Urinary bladder (tissue), 4 donors: Measurements from ENCODE around the gene SYMPK. TPM values are rescaled to one million over a fixed set of nuclear protein-coding genes. Genes with fewer than 3 reads are reported as not detected.

Experiments used
- DNase-seq: peaks from one replicate; pipeline ENCODE4 v3.0.0-alpha.2; 2015; ENCODE audit errors: extremely low spot score
- H3K27ac ChIP-seq: one replicate; pipeline ENCODE4 v1.5.1; 2013; ENCODE audit warnings: low read depth, mild to moderate bottlenecking, moderate library complexity
- H3K36me3 ChIP-seq: one replicate; pipeline ENCODE4 v1.6.1; 2013; ENCODE audit warnings: mild to moderate bottlenecking, moderate library complexity; ENCODE audit not compliant: insufficient read depth
- H3K4me1 ChIP-seq: one replicate; pipeline ENCODE4 v1.6.1; 2013; ENCODE audit warnings: mild to moderate bottlenecking, moderate library complexity; ENCODE audit not compliant: insufficient read depth
- H3K4me3 ChIP-seq: one replicate; pipeline ENCODE4 v1.5.1; 2013; ENCODE audit warnings: low read depth, low read length
- WGBS: extraction: QIAGEN DNeasy Blood & Tissue Kit; methylation state at CpG from one replicate; pipeline ENCODE4 v1.1.7; 2013; 5-methylcytosine and 5-hydroxymethylcytosine counted together
- polyA plus RNA-seq: library from polyadenylated mRNA; stranded (reverse); fragments of 200-250 nt; gene quantifications from one replicate; pipeline ENCODE4 v1.2.3, GENCODE V29; 2013
- total RNA-seq: library from RNA; depleted of rRNA; stranded (reverse); fragments of >200 nt; gene quantifications from one replicate; pipeline ENCODE4 v1.2.3, GENCODE V29; 2014
- donor health status: healthy with polysubstance abuse.
- donor health status: healthy.

SYMPK gene
- total and polyA plus RNA-seq, 2 donors = 22.5 to 38.9 TPM

- 95% methylated on average over 14 of the region's 14 CpGs for WGBS
- DNase-seq = no peak
- peaks cover 12% of the 10 kb centered on the region for H3K36me3 ChIP-seq
- no peak overlapping the region for H3K27ac ChIP-seq
- H3K4me3 ChIP-seq = no peak overlapping the region
- H3K4me1 ChIP-seq = no peaks in the 10 kb centered on the region
These were observed 20.7 kb downstream of the SYMPK start for GRCh38 chr19:45842198-45842597.

- 91% methylated on average over 7 of the region's 7 CpGs for WGBS
- peaks cover 28% of the 10 kb centered on the region for H3K36me3 ChIP-seq
- no peak for DNase-seq
- no peaks in the 10 kb centered on the region for H3K4me1 ChIP-seq
- H3K27ac ChIP-seq = no peak overlapping the region
- no peak overlapping the region for H3K4me3 ChIP-seq
These were observed 28.0 kb downstream of the SYMPK start for GRCh38 chr19:45834970-45835369.

GRCh38 chr19:45828945-45829344, 34.0 kb downstream of the SYMPK start:
- no peak overlapping the region for H3K4me3 ChIP-seq
- H3K4me1 ChIP-seq = no peaks in the 10 kb centered on the region
- H3K27ac ChIP-seq = no peak overlapping the region
- WGBS = 95% methylated on average over 16 of the region's 16 CpGs
- no peak for DNase-seq
- H3K36me3 ChIP-seq = peaks cover 20% of the 10 kb centered on the region

- WGBS = 90% methylated on average over 9 of the region's 9 CpGs
These were observed 34.4 kb downstream of the SYMPK start for GRCh38 chr19:45828523-45828922.

GRCh38 chr19:45827459-45828093, 35.4 kb downstream of the SYMPK start:
- Histone ChIP-seq H3K36me3 (peaks cover 15% of the 10 kb centered on the region), H3K4me1 (no peaks in the 10 kb centered on the region), H3K4me3 (no peak overlapping the region), H3K27ac (no peak overlapping the region)
- 92% methylated on average over 16 of the region's 16 CpGs for WGBS
- no peak for DNase-seq

More at GRCh38 chr19:45828523-45828922, 34.4 kb downstream of the SYMPK start:
- no peak for DNase-seq
- Histone ChIP-seq H3K27ac (no peak overlapping the region), H3K4me3 (no peak overlapping the region), H3K36me3 (peaks cover 20% of the 10 kb centered on the region), H3K4me1 (no peaks in the 10 kb centered on the region)

GRCh38 chr19:45826934-45827333, 36.0 kb downstream of the SYMPK start:
- DNase-seq = no peak
- Histone ChIP-seq H3K27ac (no peak overlapping the region), H3K4me3 (no peak overlapping the region), H3K4me1 (no peaks in the 10 kb centered on the region), H3K36me3 (peaks cover 15% of the 10 kb centered on the region)
- 89% methylated on average over 11 of the region's 11 CpGs for WGBS

GRCh38 chr19:45825917-45826893, 36.7 kb downstream of the SYMPK start:
- no peaks in the 10 kb centered on the region for H3K4me1 ChIP-seq
- H3K4me3 ChIP-seq = no peak overlapping the region
- WGBS = 82% methylated on average over 22 of the region's 22 CpGs
- DNase-seq = no peak
- H3K27ac ChIP-seq = no peak overlapping the region
- H3K36me3 ChIP-seq = peaks cover 13% of the 10 kb centered on the region

- H3K27ac ChIP-seq = no peak overlapping the region
- no peaks in the 10 kb centered on the region for H3K4me1 ChIP-seq
- 93% methylated on average over 8 of the region's 8 CpGs for WGBS
- no peak for DNase-seq
- H3K4me3 ChIP-seq = no peak overlapping the region
- peaks cover 12% of the 10 kb centered on the region for H3K36me3 ChIP-seq
These were observed 37.7 kb downstream of the SYMPK start for GRCh38 chr19:45825263-45825605.

- WGBS = 85% methylated on average over 26 of the region's 26 CpGs
- Histone ChIP-seq H3K27ac (no peak overlapping the region), H3K4me3 (no peak overlapping the region), H3K36me3 (peaks cover 8% of the 10 kb centered on the region), H3K4me1 (no peaks in the 10 kb centered on the region)
- no peak for DNase-seq
These were observed 38.2 kb downstream of the SYMPK start for GRCh38 chr19:45824531-45825262.

GRCh38 chr19:45824041-45824471, 38.9 kb downstream of the SYMPK start:
- WGBS = 57% methylated on average over 12 of the region's 12 CpGs
- Histone ChIP-seq H3K4me3 (no peak overlapping the region), H3K36me3 (peaks cover 5% of the 10 kb centered on the region), H3K4me1 (no peaks in the 10 kb centered on the region), H3K27ac (no peak overlapping the region)
- DNase-seq = no peak

- H3K36me3 ChIP-seq = peaks cover 3% of the 10 kb centered on the region
- no peaks in the 10 kb centered on the region for H3K4me1 ChIP-seq
- DNase-seq = no peak
- 91% methylated on average over 12 of the region's 12 CpGs for WGBS
- no peak overlapping the region for H3K4me3 ChIP-seq
- H3K27ac ChIP-seq = no peak overlapping the region
These were observed 39.8 kb downstream of the SYMPK start for GRCh38 chr19:45823182-45823581.

- H3K27ac ChIP-seq = no peak overlapping the region
- no peak overlapping the region for H3K4me3 ChIP-seq
- WGBS = 95% methylated on average over 5 of the region's 5 CpGs
- no peaks in the 10 kb centered on the region for H3K4me1 ChIP-seq
- H3K36me3 ChIP-seq = peaks cover under 1% of the 10 kb centered on the region
- DNase-seq = no peak
These were observed 40.2 kb downstream of the SYMPK start for GRCh38 chr19:45822716-45823115.

- H3K27ac ChIP-seq = no peak overlapping the region
- H3K36me3 ChIP-seq = no peaks in the 10 kb centered on the region
- 84% methylated on average over 10 of the region's 10 CpGs for WGBS
- no peak for DNase-seq
- no peak overlapping the region for H3K4me3 ChIP-seq
- no peaks in the 10 kb centered on the region for H3K4me1 ChIP-seq
These were observed 41.4 kb downstream of the SYMPK start for GRCh38 chr19:45821570-45821969.
